Dermis blood vessel endothelial cell (primary cell): Measurements from ENCODE around the gene PTPRF. TPM values are rescaled to one million over a fixed set of nuclear protein-coding genes. Genes with fewer than 3 reads are reported as not detected.

Experiments used
- DNase-seq: peaks from one replicate; pipeline ENCODE4 v3.0.0; 2010
- total RNA-seq: library from RNA; depleted of rRNA; stranded (reverse); fragments of >200 nt; gene quantifications from 2 replicates; pipeline ENCODE4 v1.2.3, GENCODE V29; 2014

Gene PTPRF
- total RNA-seq, 1 donor from 2014 or later, result 108 TPM

- no peak for DNase-seq
These were observed 142.6 kb downstream of the PTPRF start for GRCh38 chr1:43673261-43673660.

Other genes with a start within 250 kb of the PTPRF start
- gene C1orf210, start 245.3 kb upstream of the PTPRF start, total RNA-seq, result not detected in 2 replicates
- 1,320 and 1,392 TPM in 2 replicates for gene TIE1, start 229.9 kb upstream of the PTPRF start, total RNA-seq
- 0.09 TPM in 1 of 2 replicates, not detected in the other for gene MPL, start 193.1 kb upstream of the PTPRF start, total RNA-seq
- gene CDC20, start 171.9 kb upstream of the PTPRF start, total RNA-seq, result 22.1 and 121 TPM in 2 replicates
- 51.9 and 66.2 TPM in 2 replicates for gene ELOVL1, start 162.9 kb upstream of the PTPRF start, total RNA-seq
- 45.9 and 51.9 TPM in 2 replicates for gene MED8, start 141.1 kb upstream of the PTPRF start, total RNA-seq
- 18.9 and 24.8 TPM in 2 replicates for gene SZT2, start 141.0 kb upstream of the PTPRF start, total RNA-seq
- gene HYI, start 77.0 kb upstream of the PTPRF start, total RNA-seq, result 96.1 and 207 TPM in 2 replicates
- gene KDM4A, start 119.3 kb downstream of the PTPRF start, total RNA-seq, result 51.1 and 57.9 TPM in 2 replicates
- 9.0 and 14.6 TPM in 2 replicates for gene ST3GAL3, start 176.7 kb downstream of the PTPRF start, total RNA-seq